ENCODE measurements around the gene GLIS1. TPM values are rescaled to one million over a fixed set of nuclear protein-coding genes. Genes with fewer than 3 reads are reported as not detected.
"Not testable (repeated sequence)": the region's sequence is repeated elsewhere in the genome, so short reads cannot be mapped to it uniquely, and the experiment has no call there.

GLIS1 gene
- total RNA-seq, 1 experiment from 2014 or later, result not detected

DNA sequence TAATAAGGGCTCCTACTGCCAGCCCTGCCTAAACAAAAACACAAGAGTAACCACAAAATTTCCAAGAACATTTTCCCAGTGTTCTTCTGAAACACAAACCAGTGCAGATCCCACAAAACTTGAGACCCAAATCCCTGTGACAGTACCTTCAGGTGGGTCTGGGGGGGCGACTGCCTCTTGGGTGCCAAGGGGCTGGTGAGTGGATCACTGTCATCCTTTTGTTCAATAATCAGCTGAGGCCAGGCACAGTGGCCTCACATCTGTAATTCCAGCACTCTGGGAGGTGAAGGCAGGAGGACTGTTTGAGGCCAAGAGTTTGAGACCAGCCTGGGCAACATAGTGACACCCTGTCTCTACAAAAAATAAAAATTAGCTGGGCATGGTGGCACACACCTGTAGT is 87.6 kb downstream of the GLIS1 start:
- no peak for DNase-seq
- Histone ChIP-seq H3K4me3 (no peak overlapping the region), H3K79me2 (ENCODE audit: low read depth) (no peaks in the 10 kb centered on the region), H3K4me2 (no peak overlapping the region), H3K27ac (no peak overlapping the region), H4K20me1 (ENCODE audit: insufficient read depth) (no peaks in the 10 kb centered on the region), H3K9me3 (ENCODE audit: insufficient read depth, low read depth) (no peaks in the 10 kb centered on the region), H3K27me3 (ENCODE audit: insufficient read depth, low read depth) (peaks cover 81% of the 10 kb centered on the region), H2AFZ (no peak overlapping the region), H3K9me2 (ENCODE audit: insufficient read depth) (no peaks in the 10 kb centered on the region), H3K36me3 (ENCODE audit: low read depth) (no peaks in the 10 kb centered on the region), H3F3A (ENCODE audit: insufficient read depth, low read depth) (no peaks in the 10 kb centered on the region), H3K4me1 (replicated peaks; ENCODE audit: insufficient read depth) (no peaks in the 10 kb centered on the region)
- BruUV-seq (replicated peaks), result no TSS peak
- intact Hi-C loops (cut with micrococcal nuclease; ENCODE audit: unreplicated experiment), result no loop called here
- no peak for TF ChIP-seq CTCF (conservative IDR thresholded peaks at IDR 0.05)
- no peak for TF ChIP-seq EZH2 (IDR thresholded peaks at IDR 0.05; ENCODE audit: low read depth)
- ChIA-PET CTCF (no interaction called here), POLR2A (ENCODE audit: unreplicated experiment) (no interaction called here)

DNA sequence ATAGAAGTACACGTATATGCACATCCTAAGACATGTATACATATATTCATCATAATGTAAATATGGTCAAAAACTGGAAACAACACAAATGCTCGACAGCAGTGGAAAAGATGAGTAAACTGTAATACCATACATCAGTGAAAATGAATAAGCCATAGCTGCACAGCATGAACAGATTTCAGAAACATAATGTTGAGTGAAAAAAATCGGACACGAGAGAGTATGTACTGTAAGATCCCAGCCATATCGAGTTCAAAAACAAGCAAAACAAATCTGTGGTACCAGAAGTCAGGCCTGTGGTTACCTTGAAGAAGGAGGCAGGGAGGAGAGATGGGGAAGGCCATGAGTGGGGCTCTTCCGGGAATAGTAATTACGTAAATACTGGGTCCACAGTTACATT is 90.4 kb downstream of the GLIS1 start:
- no peak for DNase-seq
- H3K4me2 ChIP-seq, result no peak overlapping the region
- CTCF ChIA-PET, result no interaction called here
- no peaks in the 10 kb centered on the region for H3K36me3 ChIP-seq (ENCODE audit: low read depth)
- H3K9me3 ChIP-seq (ENCODE audit: insufficient read depth, low read depth), result no peaks in the 10 kb centered on the region
- no peaks in the 10 kb centered on the region for H4K20me1 ChIP-seq (ENCODE audit: insufficient read depth)
- no peak overlapping the region for H3K4me3 ChIP-seq
- H3K9me2 ChIP-seq (ENCODE audit: insufficient read depth), result no peaks in the 10 kb centered on the region
- intact Hi-C loops (cut with micrococcal nuclease; ENCODE audit: unreplicated experiment), result no loop called here
- H3K27me3 ChIP-seq (ENCODE audit: insufficient read depth, low read depth), result peaks cover 60% of the 10 kb centered on the region
- H3K79me2 ChIP-seq (ENCODE audit: low read depth), result no peaks in the 10 kb centered on the region
- no peaks in the 10 kb centered on the region for H3K4me1 ChIP-seq (replicated peaks; ENCODE audit: insufficient read depth)
- no peak overlapping the region for H2AFZ ChIP-seq
- no peaks in the 10 kb centered on the region for H3F3A ChIP-seq (ENCODE audit: insufficient read depth, low read depth)
- TF ChIP-seq EZH2 (IDR thresholded peaks at IDR 0.05; ENCODE audit: low read depth), result no peak
- TF ChIP-seq CTCF (conservative IDR thresholded peaks at IDR 0.05), result no peak
- H3K27ac ChIP-seq, result no peak overlapping the region
- BruUV-seq (replicated peaks), result no TSS peak
- POLR2A ChIA-PET (ENCODE audit: unreplicated experiment), result no interaction called here

GRCh38 chr1:53647915-53648314 is 91.0 kb downstream of the GLIS1 start:
- DNase-seq; CTCF ChIA-PET; intact Hi-C loops (cut with micrococcal nuclease; ENCODE audit: unreplicated experiment); BruUV-seq (replicated peaks); H3K79me2 ChIP-seq (ENCODE audit: low read depth); H3K4me3 ChIP-seq; H3K9me2 ChIP-seq (ENCODE audit: insufficient read depth); POLR2A ChIA-PET (ENCODE audit: unreplicated experiment); H3K9me3 ChIP-seq (ENCODE audit: insufficient read depth, low read depth); H3K4me2 ChIP-seq; H4K20me1 ChIP-seq (ENCODE audit: insufficient read depth); H3K36me3 ChIP-seq (ENCODE audit: low read depth); H2AFZ ChIP-seq; H3K27ac ChIP-seq; H3K4me1 ChIP-seq (replicated peaks; ENCODE audit: insufficient read depth); H3F3A ChIP-seq (ENCODE audit: insufficient read depth, low read depth): not testable (repeated sequence)
- peaks cover 55% of the 10 kb centered on the region for H3K27me3 ChIP-seq (ENCODE audit: insufficient read depth, low read depth)

GRCh38 chr1:53646732-53647131 is 92.2 kb downstream of the GLIS1 start:
- ChIA-PET POLR2A (ENCODE audit: unreplicated experiment) (no interaction called here), CTCF (no interaction called here)
- no peak for DNase-seq
- TF ChIP-seq EZH2 (IDR thresholded peaks at IDR 0.05; ENCODE audit: low read depth) (no peak), CTCF (conservative IDR thresholded peaks at IDR 0.05) (no peak)
- H3F3A ChIP-seq (ENCODE audit: insufficient read depth, low read depth), result no peaks in the 10 kb centered on the region
- no peaks in the 10 kb centered on the region for H3K9me2 ChIP-seq (ENCODE audit: insufficient read depth)
- H3K36me3 ChIP-seq (ENCODE audit: low read depth), result no peaks in the 10 kb centered on the region
- intact Hi-C loops (cut with micrococcal nuclease; ENCODE audit: unreplicated experiment), result no loop called here
- H3K27ac ChIP-seq, result no peak overlapping the region
- H3K27me3 ChIP-seq (ENCODE audit: insufficient read depth, low read depth), result peaks cover 44% of the 10 kb centered on the region
- H3K4me1 ChIP-seq (replicated peaks; ENCODE audit: insufficient read depth), result no peaks in the 10 kb centered on the region
- H4K20me1 ChIP-seq (ENCODE audit: insufficient read depth), result no peaks in the 10 kb centered on the region
- H3K4me2 ChIP-seq, result no peak overlapping the region
- H3K79me2 ChIP-seq (ENCODE audit: low read depth), result no peaks in the 10 kb centered on the region
- H3K9me3 ChIP-seq (ENCODE audit: insufficient read depth, low read depth), result no peaks in the 10 kb centered on the region
- no TSS peak for BruUV-seq (replicated peaks)
- H3K4me3 ChIP-seq, result no peak overlapping the region
- H2AFZ ChIP-seq, result no peak overlapping the region

Data from PC-9 (cell line).